Measurements from ENCODE around the gene SLC9A6. TPM values are rescaled to one million over a fixed set of nuclear protein-coding genes. Genes with fewer than 3 reads are reported as not detected.

Gene SLC9A6
- total RNA-seq, 1 donor from 2014 or later: 8.3 TPM

DNA sequence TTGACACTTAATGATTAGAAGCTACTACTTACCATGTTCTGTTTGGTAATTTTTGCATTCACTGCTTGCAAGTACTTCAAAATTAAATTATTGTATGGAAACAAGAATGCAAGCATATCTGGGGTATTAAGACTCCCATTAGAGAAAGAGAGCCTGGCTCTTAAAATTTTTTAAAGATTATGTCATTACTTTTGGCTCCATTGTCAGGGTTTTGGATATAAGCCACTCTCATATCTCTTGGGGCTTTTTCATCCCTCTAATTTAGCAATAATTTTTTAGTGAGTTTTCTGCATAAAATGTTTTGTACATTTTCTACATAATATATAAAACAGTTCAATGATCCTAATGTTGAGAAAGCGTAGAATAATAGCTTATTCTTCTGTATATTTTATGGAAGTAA is 49.4 kb downstream of the SLC9A6 start:
- Histone ChIP-seq H3K27ac (peak overlapping the region; percentile 35 to 84), H3K9me3 (no peaks in the 10 kb centered on the region), H3K36me3 (no peaks in the 10 kb centered on the region), H3K4me1 (peaks cover 6 to 36% of the 10 kb centered on the region in 2 donors), H3K27me3 (no peaks in the 10 kb centered on the region), H3K4me3 (no peak overlapping the region)
- TF ChIP-seq, protein P1, sequence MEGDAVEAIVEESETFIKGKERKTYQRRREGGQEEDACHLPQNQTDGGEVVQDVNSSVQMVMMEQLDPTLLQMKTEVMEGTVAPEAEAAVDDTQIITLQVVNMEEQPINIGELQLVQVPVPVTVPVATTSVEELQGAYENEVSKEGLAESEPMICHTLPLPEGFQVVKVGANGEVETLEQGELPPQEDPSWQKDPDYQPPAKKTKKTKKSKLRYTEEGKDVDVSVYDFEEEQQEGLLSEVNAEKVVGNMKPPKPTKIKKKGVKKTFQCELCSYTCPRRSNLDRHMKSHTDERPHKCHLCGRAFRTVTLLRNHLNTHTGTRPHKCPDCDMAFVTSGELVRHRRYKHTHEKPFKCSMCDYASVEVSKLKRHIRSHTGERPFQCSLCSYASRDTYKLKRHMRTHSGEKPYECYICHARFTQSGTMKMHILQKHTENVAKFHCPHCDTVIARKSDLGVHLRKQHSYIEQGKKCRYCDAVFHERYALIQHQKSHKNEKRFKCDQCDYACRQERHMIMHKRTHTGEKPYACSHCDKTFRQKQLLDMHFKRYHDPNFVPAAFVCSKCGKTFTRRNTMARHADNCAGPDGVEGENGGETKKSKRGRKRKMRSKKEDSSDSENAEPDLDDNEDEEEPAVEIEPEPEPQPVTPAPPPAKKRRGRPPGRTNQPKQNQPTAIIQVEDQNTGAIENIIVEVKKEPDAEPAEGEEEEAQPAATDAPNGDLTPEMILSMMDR (IDR thresholded peaks at IDR 0.05): no peak
- intact Hi-C loops (cut with DNase I): loop anchor here (5.0 kb wide), 2 partner anchors 88 to 113 kb away; partner anchors contain the start of gene FHL1
- no peak for DNase-seq (ENCODE audit: low spot score in 2 of 2)

GRCh38 chrX:136035663-136036062 is 50.4 kb downstream of the SLC9A6 start:
- TF ChIP-seq, protein P1 (IDR thresholded peaks at IDR 0.05): no peak
- Histone ChIP-seq H3K27ac (peak overlapping the region in 1 of 2 donors; percentile 84), H3K9me3 (no peaks in the 10 kb centered on the region), H3K4me3 (no peak overlapping the region), H3K4me1 (peaks cover 8 to 35% of the 10 kb centered on the region in 2 donors), H3K36me3 (no peaks in the 10 kb centered on the region), H3K27me3 (no peaks in the 10 kb centered on the region)
- DNase-seq (ENCODE audit: low spot score in 2 of 2): no peak
- intact Hi-C loops (cut with DNase I): no loop called here

- Histone ChIP-seq H3K9me3 (no peaks in the 10 kb centered on the region), H3K4me3 (no peak overlapping the region), H3K27me3 (no peaks in the 10 kb centered on the region), H3K36me3 (no peaks in the 10 kb centered on the region), H3K4me1 (peaks cover 6 to 9% of the 10 kb centered on the region in 2 donors), H3K27ac (peak overlapping the region; percentile 68 to 69)
- TF ChIP-seq, protein P1 (IDR thresholded peaks at IDR 0.05): no peak
- intact Hi-C loops (cut with DNase I): no loop called here
- DNase-seq (ENCODE audit: low spot score in 2 of 2): no peak
Measured at GRCh38 chrX:136039485-136039884, 54.2 kb downstream of the SLC9A6 start.

DNA sequence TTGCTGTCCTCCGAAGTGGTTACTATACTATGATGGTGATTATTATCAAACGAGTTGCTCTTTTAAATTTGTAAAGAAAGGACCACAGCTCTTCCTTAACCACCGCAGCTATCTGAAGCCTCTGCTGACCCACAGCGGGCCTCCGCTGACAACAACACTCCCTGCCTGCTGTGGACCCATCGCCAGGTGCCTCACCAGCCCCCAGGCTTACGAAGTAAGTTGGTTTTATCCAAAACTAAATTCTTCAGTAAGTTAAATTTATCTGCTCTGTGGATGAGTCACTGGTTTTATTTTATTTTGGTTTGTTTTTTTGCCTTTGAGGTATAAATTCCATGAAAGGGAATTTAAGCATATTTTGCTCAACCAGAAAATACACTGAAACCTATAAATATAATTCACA is 54.7 kb downstream of the SLC9A6 start:
- TF ChIP-seq, protein P1 (IDR thresholded peaks at IDR 0.05): no peak
- DNase-seq (ENCODE audit: low spot score in 2 of 2): no peak
- Histone ChIP-seq H3K36me3 (no peaks in the 10 kb centered on the region), H3K27ac (peak overlapping the region; percentile 68 to 69), H3K4me1 (peaks cover 6 to 9% of the 10 kb centered on the region in 2 donors), H3K27me3 (no peaks in the 10 kb centered on the region), H3K4me3 (no peak overlapping the region), H3K9me3 (no peaks in the 10 kb centered on the region)
- intact Hi-C loops (cut with DNase I): no loop called here

GRCh38 chrX:136041254-136041812 is 56.1 kb downstream of the SLC9A6 start:
- H3K36me3 ChIP-seq: no peaks in the 10 kb centered on the region
- intact Hi-C loops (cut with DNase I): no loop called here
- peak overlapping the region; percentile 62 to 69 for H3K27ac ChIP-seq
- TF ChIP-seq, protein P1 (IDR thresholded peaks at IDR 0.05): no peak
- H3K27me3 ChIP-seq: no peaks in the 10 kb centered on the region
- H3K9me3 ChIP-seq: no peaks in the 10 kb centered on the region
- DNase-seq (ENCODE audit: low spot score in 2 of 2): no peak
- no peak overlapping the region for H3K4me3 ChIP-seq
- H3K4me1 ChIP-seq: peaks cover 6 to 9% of the 10 kb centered on the region in 2 donors

All from ascending aorta (tissue), 2 donors.